ENCODE data around the gene LCOR.
"Not testable (repeated sequence)": the region's sequence is repeated elsewhere in the genome, so short reads cannot be mapped to it uniquely, and the experiment has no call there.

LCOR gene

DNA sequence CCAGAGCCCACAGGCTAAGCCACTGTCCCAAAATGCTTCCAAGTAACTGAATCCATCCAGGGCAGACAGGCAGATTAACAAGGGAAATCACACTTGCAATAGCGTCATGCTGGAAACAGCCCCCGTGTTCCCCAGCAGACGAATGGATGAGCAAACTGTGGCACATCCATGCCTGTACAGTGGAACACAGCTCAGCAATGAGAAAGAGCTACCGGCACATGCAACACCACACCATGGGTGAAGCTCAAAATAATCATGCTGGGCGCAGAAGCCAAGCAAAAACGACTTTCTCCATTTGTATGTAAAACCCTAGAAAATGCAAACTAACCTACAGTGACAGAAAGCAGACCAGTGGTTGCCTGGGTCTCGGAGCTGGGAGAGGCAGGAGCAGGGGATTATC, 200.5 kb downstream of the LCOR start:
- no peak for DNase-seq (ENCODE audit: low spot score)

DNA sequence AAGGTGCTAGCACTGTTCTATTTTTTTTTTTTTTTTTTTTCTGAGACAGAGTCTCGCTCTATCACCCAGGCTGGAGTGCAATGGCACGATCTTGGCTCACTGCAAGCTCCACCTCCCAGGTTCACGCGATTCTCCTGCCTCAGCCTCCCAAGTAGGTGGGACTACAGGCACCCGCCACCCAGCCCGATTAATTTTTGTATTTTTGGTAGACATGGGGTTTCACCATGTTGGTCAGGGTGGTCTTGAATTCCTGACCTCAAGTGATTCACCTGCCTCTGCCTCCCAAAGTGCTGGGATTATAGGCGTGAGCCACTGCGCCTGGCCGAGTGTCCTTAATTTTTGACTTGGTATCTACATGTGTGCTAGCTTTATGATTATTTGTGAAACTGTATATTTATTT, 201.7 kb downstream of the LCOR start:
- DNase-seq (ENCODE audit: low spot score), result not testable (repeated sequence)

DNA sequence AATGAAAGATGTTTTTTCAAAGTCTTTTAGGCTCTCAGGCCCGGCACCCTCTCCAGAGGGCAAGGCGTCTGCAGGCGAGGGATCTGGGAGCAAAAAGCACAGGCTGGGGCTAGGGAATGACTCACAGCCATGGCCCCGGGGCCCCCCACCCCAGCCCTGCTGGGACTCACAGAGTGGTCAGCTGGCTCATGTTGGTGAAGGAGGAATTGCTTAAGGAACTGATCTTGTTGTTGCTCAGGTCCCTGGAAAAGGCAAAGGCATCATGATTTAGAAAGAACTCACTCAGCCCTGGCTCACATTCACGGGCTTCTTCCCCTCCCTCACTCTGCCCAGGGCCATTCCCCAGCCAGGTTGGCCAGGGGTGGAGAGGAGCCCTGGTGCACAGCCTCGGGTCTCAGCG, 202.2 kb downstream of the LCOR start:
- no peak for DNase-seq (ENCODE audit: low spot score)

DNA sequence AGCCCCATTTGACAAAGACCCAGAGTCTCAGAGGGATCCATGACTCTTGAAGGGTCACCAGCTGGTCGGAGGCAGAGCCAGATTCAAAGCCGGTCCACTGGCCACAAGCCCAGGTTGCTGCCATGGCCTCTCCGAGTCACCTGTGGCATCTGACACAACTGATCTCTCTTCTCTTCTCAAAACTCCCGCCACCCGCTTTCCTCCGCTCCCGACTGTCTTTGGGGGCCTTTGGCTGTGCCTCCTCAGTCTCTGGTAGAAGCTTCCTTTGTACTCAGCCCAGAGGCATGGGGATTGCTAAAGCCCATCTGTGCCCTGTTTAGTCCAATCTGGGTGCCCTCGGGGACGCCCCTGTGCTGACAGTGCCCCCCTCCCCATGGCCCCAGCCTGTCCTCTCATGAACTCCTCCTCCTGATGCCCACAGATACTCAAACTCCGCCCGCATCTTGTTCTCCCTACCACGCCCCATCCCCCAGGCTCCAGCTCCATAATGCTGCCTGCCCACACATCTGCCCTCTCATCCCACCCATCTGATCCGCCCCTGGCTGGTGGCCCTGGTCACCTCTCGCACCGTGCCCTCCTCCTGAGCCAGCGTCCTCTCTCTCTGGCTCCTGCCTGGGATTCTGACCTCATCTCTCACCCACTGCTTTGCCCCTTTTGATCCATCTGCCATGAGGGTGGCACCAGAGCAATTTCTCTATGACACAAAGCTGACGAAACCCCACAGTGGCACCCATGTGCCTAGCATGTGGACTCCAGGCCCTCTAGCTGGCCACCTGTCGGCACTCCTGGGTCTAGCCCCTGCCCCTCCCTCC, 203.1 kb downstream of the LCOR start:
- no peak for DNase-seq (ENCODE audit: low spot score)

DNA sequence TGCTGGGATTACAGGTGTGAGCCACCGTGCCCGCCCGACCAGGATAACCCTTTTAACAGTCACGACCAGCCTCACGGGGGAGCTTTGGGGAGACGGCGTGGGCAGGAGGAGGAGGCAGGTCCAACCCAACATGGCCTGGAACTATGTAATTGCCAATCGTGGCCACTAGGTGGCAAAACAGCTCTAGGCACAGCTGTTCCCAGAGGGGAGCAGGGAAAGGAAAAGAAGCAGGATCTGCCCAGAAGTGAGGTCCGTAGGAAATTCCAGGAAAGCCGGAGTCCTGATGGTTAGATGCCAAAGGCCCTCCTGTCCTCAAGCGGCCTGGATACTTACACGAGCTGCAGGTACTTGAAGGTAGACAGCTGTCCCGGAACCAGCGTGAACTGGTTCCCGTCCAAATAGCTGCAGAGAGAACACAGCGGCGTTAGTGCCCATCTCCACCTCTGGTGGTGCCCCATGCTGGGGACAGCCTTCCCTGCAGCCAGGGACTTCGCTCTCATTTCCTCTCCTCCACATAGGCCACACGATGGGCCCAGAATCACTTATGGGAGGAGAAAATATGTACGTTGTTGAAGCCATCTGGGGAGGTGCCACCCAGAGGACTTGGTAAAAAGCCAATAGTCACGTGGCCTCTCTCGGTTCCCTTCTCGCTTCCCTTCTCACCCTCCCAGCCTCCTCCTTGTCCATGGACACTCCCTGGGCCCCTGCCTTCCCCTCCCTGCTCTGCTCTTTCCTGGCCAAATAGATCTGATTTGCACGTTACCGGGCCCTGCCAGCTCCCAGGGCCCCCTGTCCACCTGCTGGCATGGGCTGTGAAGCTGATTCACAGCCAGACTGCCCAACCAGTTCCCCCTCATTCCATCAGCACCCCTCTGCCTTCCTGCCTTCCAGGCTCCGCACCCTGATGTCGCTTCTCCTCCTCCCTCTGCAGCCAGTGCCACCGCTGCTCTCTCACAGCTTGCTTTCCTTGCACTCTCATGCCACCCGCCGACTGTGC, 205.6 kb downstream of the LCOR start:
- DNase-seq (ENCODE audit: low spot score), result peak; percentile 90

DNA sequence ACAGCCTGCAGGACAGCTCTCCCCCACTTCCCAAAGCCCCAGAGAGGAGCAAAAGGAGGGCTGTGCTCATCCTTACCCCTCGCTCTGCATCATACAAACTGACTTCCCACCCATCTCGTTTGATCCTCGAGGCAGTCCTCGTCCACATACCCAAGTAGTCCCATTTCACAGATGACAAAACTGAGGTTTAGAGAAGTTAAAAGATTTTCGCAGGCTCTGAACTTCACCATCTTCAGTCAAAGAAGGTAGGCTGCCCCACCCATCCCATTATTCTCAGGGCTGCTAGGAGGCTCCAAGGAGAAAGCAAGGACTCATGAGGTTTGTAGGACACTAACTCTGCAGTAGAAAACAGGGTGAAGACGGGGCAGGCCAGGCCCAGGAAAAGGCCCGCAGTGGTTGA, 206.6 kb downstream of the LCOR start:
- no peak for DNase-seq (ENCODE audit: low spot score)

DNA sequence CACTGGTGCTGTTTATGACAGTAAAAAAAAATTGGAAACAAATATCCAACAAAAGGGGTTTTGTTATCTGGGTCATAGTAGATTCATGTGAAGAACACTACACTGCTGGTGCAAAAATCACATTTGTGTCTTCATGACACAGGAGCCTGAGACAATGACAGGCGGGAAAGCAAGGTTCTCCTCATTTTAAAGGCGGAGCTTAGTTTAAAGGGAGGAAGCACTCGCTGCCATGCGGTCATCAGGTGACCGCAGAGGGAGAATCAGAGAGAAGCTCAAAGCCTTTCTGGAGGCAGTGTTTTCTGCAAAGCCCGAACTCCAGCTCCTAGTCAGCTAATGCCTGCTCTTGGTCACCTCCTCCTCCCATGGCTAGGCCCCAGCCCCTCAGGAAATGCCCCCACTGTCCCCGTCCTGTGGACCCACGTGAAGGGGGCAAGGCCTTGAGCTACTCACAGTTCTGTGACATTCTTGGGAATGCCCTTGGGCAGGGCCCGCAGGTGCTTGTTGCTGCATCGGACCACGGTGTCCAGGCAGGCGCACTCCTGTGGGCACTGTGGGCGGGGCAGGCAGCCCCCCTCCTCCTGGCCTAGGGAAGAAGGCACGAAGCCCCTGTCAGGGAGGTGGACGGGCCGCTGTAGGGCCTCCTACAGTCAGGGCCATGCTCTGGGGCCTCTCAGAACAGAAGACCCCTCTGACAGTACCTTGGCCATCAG, 207.6 kb downstream of the LCOR start:
- DNase-seq (ENCODE audit: low spot score), result no peak

DNA sequence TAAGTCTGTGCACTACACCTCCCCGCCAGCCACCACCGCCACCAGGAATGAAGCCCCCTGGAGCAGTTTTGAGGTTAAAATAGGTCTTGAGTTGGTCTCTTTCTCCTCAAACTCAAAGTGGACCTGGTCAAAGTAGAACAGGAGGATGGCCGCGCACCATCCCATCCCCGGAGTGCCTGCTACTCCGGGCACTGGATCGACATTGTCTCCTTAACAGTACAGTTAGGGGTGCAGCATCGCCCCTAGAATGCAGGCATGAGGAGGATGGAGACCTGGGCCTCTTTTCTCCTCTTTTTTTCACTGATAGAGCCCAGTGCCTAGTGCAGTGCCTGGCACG, 208.1 kb downstream of the LCOR start:
- DNase-seq (ENCODE audit: low spot score), result no peak

DNA sequence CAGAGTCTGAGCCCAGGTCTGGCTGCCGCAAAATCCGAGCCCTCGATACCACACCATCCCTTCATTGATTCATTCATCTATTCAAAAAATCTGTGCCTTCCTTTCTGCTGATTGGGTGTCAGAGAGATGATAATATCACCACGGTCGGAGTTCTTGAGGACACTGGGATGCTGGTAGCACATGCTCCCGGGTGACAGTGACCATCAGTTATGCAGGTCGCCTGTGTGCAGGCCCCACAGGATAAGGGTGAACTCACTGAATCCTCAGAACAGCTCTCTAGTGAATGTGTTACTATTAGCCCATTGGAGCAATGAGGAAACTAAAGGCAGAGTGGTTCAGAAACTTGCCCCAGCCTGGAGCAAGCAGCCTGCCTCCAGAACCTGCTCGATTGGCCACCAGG, 208.6 kb downstream of the LCOR start:
- DNase-seq (ENCODE audit: low spot score), result no peak

DNA sequence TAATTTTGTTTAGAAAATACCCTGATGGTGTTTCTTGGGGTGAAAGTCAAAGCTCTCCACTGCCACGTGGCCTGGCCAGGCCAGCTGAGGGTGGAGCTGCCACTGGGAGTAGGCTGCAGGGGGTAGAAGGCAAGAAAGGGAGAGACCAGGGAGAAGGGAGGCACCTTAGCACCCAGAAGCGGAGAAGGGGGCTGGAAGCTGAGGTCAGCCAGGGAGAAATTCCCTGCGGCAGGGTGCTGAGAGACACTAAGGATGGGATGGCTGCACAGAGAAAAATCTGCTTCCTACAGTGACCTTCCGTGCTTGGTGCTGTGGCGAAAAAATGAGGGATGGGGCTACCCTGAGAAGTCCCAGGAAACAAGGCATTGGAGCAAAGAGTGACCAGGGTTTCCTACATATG, 210.0 kb downstream of the LCOR start:
- DNase-seq (ENCODE audit: low spot score), result no peak

DNA sequence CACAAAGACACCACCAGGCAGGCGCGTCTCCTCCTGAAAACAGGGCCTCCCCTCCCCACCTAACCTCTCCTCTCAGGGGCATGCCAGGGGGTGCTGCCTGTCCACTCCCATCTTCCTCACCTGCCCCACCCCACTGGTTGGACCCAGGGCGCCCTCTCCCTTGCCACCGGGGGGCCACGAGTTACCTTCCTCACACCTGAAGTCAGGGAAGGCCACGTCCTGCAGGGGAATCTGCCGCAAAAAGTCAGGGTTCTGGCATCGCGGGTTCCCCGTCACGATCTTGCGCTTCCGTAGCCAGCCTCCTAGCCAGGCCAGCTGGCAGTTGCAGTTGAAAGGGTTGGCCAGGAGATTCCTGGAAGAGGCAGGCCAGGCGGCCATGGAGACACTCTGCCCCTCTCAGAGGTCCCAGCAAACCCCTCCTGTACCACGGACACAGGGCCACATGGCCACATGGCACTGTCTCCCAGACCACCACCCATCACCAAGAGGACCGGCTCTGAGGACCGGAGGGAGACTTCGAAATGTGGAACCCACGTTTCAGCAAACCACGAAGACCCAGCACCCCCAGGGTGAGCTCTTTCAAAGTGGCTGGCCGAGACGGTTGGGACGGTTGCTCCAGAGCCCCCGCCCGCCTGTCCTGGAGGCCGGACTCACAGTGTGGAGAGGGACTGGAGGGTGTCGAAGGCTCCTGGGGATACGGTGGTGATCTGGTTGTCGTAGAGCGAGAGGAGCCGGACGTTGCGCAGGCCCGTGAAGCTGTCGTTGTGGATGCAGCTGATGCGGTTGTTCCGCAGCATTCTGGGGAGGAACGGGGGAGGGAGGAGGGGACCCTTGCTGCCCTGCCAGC, 210.8 kb downstream of the LCOR start:
- no peak for DNase-seq (ENCODE audit: low spot score)

DNA sequence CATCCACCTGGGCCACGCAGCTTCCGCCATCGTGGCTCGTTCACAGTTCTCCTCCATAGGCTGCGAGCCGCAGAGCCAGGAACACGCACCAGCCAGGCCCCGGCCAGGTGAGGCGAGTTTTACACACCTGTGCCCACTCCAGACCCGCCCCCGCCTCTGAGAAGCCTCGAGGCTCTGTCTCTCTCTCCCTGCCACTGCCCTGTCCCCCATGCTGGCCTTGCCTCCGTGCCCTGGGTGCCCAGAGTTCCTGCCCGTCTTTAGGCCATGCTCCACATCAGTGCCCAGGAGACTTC, 211.4 kb downstream of the LCOR start:
- DNase-seq (ENCODE audit: low spot score), result no peak

All from Ammon's horn (tissue), 1 donor.